Measurements from ENCODE around the gene ADARB2.

ADARB2 gene

GRCh38 chr10:1532636-1533035 lies 204.7 kb downstream of the ADARB2 start:
- no peak for DNase-seq (ENCODE audit: low read depth in 2 of 2, low spot score in 1 of 2)

- DNase-seq (ENCODE audit: low read depth in 2 of 2, low spot score in 1 of 2): no peak
Measured at GRCh38 chr10:1531883-1532597, 205.3 kb downstream of the ADARB2 start.

- DNase-seq (ENCODE audit: low read depth in 2 of 2, low spot score in 1 of 2): no peak
Measured at GRCh38 chr10:1530871-1531517, 206.3 kb downstream of the ADARB2 start.

- DNase-seq (ENCODE audit: low read depth in 2 of 2, low spot score in 1 of 2): no peak
Measured at GRCh38 chr10:1529806-1530413, 207.4 kb downstream of the ADARB2 start.

- DNase-seq (ENCODE audit: low read depth in 2 of 2, low spot score in 1 of 2): no peak
Measured at GRCh38 chr10:1527951-1528350, 209.4 kb downstream of the ADARB2 start.

- DNase-seq (ENCODE audit: low read depth in 2 of 2, low spot score in 1 of 2): no peak
Measured at GRCh38 chr10:1526436-1527055, 210.8 kb downstream of the ADARB2 start.

- DNase-seq (ENCODE audit: low read depth in 2 of 2, low spot score in 1 of 2): no peak
Measured at GRCh38 chr10:1525354-1526162, 211.8 kb downstream of the ADARB2 start.

- DNase-seq (ENCODE audit: low read depth in 2 of 2, low spot score in 1 of 2): no peak
Measured at GRCh38 chr10:1524540-1524939, 212.8 kb downstream of the ADARB2 start.

GRCh38 chr10:1523221-1523620 lies 214.1 kb downstream of the ADARB2 start:
- DNase-seq (ENCODE audit: low read depth in 2 of 2, low spot score in 1 of 2): no peak

- DNase-seq (ENCODE audit: low read depth in 2 of 2, low spot score in 1 of 2): no peak
Measured at GRCh38 chr10:1522237-1522636, 215.1 kb downstream of the ADARB2 start.

- DNase-seq (ENCODE audit: low read depth in 2 of 2, low spot score in 1 of 2): no peak
Measured at GRCh38 chr10:1521741-1522140, 215.6 kb downstream of the ADARB2 start.

- DNase-seq (ENCODE audit: low read depth in 2 of 2, low spot score in 1 of 2): no peak
Measured at GRCh38 chr10:1520909-1521565, 216.3 kb downstream of the ADARB2 start.

GRCh38 chr10:1519391-1519790 lies 217.9 kb downstream of the ADARB2 start:
- no peak for DNase-seq (ENCODE audit: low read depth in 2 of 2, low spot score in 1 of 2)

- no peak for DNase-seq (ENCODE audit: low read depth in 2 of 2, low spot score in 1 of 2)
Measured at GRCh38 chr10:1517684-1518083, 219.6 kb downstream of the ADARB2 start.

GRCh38 chr10:1516492-1517165 lies 220.7 kb downstream of the ADARB2 start:
- DNase-seq (ENCODE audit: low read depth in 2 of 2, low spot score in 1 of 2): no peak

- DNase-seq (ENCODE audit: low read depth in 2 of 2, low spot score in 1 of 2): no peak
Measured at GRCh38 chr10:1515780-1516491, 221.4 kb downstream of the ADARB2 start.

GRCh38 chr10:1515121-1515779 lies 222.1 kb downstream of the ADARB2 start:
- no peak for DNase-seq (ENCODE audit: low read depth in 2 of 2, low spot score in 1 of 2)

GRCh38 chr10:1514681-1515080 lies 222.6 kb downstream of the ADARB2 start:
- DNase-seq (ENCODE audit: low read depth in 2 of 2, low spot score in 1 of 2): no peak

GRCh38 chr10:1513221-1513620 lies 224.1 kb downstream of the ADARB2 start:
- DNase-seq (ENCODE audit: low read depth in 2 of 2, low spot score in 1 of 2): no peak
